ENCODE data around the gene ATXN1.
A peak's percentile ranks its signal among the peaks of the same experiment; 100 is the strongest.

ATXN1 gene

DNA sequence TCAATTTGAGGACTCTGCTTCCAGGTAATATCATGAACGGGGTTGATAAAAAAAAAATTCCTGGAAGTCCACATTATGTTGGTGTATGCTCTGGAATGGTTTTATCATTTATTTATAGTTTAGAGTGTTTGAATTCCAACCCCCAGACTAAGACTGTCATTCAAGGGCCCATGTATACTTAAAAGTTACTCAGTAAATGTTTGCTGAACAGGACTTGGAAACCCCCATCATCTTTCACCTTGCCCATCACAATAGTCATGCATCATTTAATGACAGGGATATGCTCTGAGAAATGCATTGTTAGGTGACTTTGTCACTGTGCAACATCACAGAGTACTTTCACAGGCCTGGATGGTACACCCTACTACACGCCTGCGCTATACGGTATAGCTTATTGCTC, 104.8 kb downstream of the ATXN1 start:
- TF ChIP-seq, protein P1, sequence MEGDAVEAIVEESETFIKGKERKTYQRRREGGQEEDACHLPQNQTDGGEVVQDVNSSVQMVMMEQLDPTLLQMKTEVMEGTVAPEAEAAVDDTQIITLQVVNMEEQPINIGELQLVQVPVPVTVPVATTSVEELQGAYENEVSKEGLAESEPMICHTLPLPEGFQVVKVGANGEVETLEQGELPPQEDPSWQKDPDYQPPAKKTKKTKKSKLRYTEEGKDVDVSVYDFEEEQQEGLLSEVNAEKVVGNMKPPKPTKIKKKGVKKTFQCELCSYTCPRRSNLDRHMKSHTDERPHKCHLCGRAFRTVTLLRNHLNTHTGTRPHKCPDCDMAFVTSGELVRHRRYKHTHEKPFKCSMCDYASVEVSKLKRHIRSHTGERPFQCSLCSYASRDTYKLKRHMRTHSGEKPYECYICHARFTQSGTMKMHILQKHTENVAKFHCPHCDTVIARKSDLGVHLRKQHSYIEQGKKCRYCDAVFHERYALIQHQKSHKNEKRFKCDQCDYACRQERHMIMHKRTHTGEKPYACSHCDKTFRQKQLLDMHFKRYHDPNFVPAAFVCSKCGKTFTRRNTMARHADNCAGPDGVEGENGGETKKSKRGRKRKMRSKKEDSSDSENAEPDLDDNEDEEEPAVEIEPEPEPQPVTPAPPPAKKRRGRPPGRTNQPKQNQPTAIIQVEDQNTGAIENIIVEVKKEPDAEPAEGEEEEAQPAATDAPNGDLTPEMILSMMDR (IDR thresholded peaks at IDR 0.05; ENCODE audit: low read depth, low read length) = no peak
- no peak for TF ChIP-seq EZH2phosphoT487 (IDR thresholded peaks at IDR 0.05; ENCODE audit: low read depth)
- Histone ChIP-seq H3K27me3 (ENCODE audit: low read depth, low read length) (peaks cover 47% of the 10 kb centered on the region), H3K4me1 (ENCODE audit: low read length) (peaks cover 39% of the 10 kb centered on the region), H3K4me3 (ENCODE audit: low read length) (no peak overlapping the region), H4K20me1 (ENCODE audit: insufficient read depth, low read length) (peaks cover 3% of the 10 kb centered on the region; the same call in 1 of the 2 replicates), H3K9me3 (ENCODE audit: insufficient read depth, low read length) (no peaks in the 10 kb centered on the region), H3K79me2 (ENCODE audit: low read length) (no peaks in the 10 kb centered on the region), H3K4me2 (ENCODE audit: low read length) (no peak overlapping the region), H3K27ac (ENCODE audit: low read length) (no peak overlapping the region), H3K9ac (ENCODE audit: low read length) (no peak overlapping the region), H2AFZ (ENCODE audit: low read depth, low read length) (no peak overlapping the region), H3K36me3 (replicated peaks; ENCODE audit: low read depth, low read length) (no peaks in the 10 kb centered on the region)

DNA sequence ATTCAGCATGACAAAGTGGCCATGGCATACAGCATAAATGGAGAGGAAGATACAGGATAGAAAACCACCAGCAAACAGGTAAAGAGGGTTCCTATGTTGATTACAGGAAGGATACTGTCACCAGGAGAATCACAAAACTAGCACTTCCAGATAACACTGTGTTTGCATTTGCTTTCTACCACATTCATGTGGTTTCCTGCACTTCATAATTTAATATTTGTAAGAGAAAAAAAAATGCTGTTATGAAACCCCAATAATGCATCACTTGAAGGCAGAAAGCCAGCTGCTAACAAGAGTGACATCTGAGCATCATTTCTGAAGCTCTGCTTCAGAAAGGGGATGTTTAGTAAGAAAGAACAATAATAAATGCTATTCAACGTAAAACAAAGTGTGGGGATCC, 106.6 kb downstream of the ATXN1 start:
- Histone ChIP-seq H3K4me3 (ENCODE audit: low read length) (no peak overlapping the region), H3K27ac (ENCODE audit: low read length) (no peak overlapping the region), H3K4me2 (ENCODE audit: low read length) (no peak overlapping the region), H3K9ac (ENCODE audit: low read length) (no peak overlapping the region), H3K36me3 (replicated peaks; ENCODE audit: low read depth, low read length) (no peaks in the 10 kb centered on the region), H3K79me2 (ENCODE audit: low read length) (no peaks in the 10 kb centered on the region), H4K20me1 (ENCODE audit: insufficient read depth, low read length) (peaks cover 3% of the 10 kb centered on the region; the same call in 1 of the 2 replicates), H3K9me3 (ENCODE audit: insufficient read depth, low read length) (no peaks in the 10 kb centered on the region), H3K4me1 (ENCODE audit: low read length) (peaks cover 34% of the 10 kb centered on the region), H3K27me3 (ENCODE audit: low read depth, low read length) (peaks cover 61% of the 10 kb centered on the region), H2AFZ (ENCODE audit: low read depth, low read length) (no peak overlapping the region)
- TF ChIP-seq EZH2phosphoT487 (IDR thresholded peaks at IDR 0.05; ENCODE audit: low read depth) = no peak
- TF ChIP-seq, protein P1 (IDR thresholded peaks at IDR 0.05; ENCODE audit: low read depth, low read length) = no peak

DNA sequence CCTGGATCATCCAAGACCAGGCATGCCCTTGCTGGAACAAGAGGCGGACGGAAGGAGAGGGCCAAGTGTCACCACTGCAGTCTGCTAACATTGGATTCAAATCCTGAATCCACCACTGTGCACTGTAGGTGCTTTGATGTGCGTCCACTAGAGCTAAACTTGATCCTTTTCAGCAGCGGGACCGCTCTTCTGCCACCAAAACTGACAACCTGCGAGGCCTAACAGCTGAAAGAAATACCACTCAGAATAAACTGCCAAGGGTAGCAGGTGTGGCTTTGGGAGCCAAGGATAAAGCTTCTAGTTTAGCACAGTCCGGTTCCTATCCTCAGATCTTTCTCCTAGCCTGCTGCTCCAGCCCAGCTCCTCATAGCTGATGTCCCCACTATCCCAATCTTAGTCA, 108.0 kb downstream of the ATXN1 start:
- Histone ChIP-seq H4K20me1 (ENCODE audit: insufficient read depth, low read length) (peaks cover 3% of the 10 kb centered on the region; the same call in 1 of the 2 replicates), H3K9ac (ENCODE audit: low read length) (no peak overlapping the region), H3K4me2 (ENCODE audit: low read length) (no peak overlapping the region), H3K27me3 (ENCODE audit: low read depth, low read length) (peaks cover 54% of the 10 kb centered on the region), H3K4me3 (ENCODE audit: low read length) (no peak overlapping the region), H3K36me3 (replicated peaks; ENCODE audit: low read depth, low read length) (no peaks in the 10 kb centered on the region), H2AFZ (ENCODE audit: low read depth, low read length) (no peak overlapping the region), H3K79me2 (ENCODE audit: low read length) (no peaks in the 10 kb centered on the region), H3K9me3 (ENCODE audit: insufficient read depth, low read length) (no peaks in the 10 kb centered on the region), H3K27ac (ENCODE audit: low read length) (no peak overlapping the region), H3K4me1 (ENCODE audit: low read length) (peaks cover 19% of the 10 kb centered on the region)
- TF ChIP-seq, protein P1 (IDR thresholded peaks at IDR 0.05; ENCODE audit: low read depth, low read length) = no peak
- TF ChIP-seq EZH2phosphoT487 (IDR thresholded peaks at IDR 0.05; ENCODE audit: low read depth) = no peak

DNA sequence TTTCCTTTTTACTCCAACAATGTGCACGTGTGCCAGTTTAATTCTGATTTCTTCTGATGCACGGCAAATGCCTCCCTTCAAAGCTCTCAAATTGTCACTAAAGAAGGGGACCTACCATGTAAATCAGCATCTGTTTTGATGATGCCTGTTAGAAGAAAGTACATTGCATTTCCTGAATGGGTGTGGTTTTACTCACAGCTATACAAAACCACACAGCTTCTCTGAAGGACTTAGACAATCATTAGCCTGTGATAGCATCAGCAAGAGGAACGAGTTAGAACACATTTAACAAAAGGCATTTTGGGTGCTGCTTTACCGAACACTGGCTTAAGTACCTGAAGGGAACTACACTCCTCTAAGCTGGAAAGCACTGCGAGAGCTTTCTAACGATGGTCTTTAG, 109.4 kb downstream of the ATXN1 start:
- Histone ChIP-seq H3K27me3 (ENCODE audit: low read depth, low read length) (peaks cover 51% of the 10 kb centered on the region), H3K79me2 (ENCODE audit: low read length) (no peaks in the 10 kb centered on the region), H4K20me1 (ENCODE audit: insufficient read depth, low read length) (no peaks in the 10 kb centered on the region), H2AFZ (ENCODE audit: low read depth, low read length) (no peak overlapping the region), H3K36me3 (replicated peaks; ENCODE audit: low read depth, low read length) (no peaks in the 10 kb centered on the region), H3K27ac (ENCODE audit: low read length) (no peak overlapping the region), H3K9ac (ENCODE audit: low read length) (no peak overlapping the region), H3K9me3 (ENCODE audit: insufficient read depth, low read length) (no peaks in the 10 kb centered on the region), H3K4me3 (ENCODE audit: low read length) (no peak overlapping the region), H3K4me1 (ENCODE audit: low read length) (peaks cover 7% of the 10 kb centered on the region), H3K4me2 (ENCODE audit: low read length) (peak overlapping the region; percentile 0; the same call in 1 of the 2 replicates)
- TF ChIP-seq EZH2phosphoT487 (IDR thresholded peaks at IDR 0.05; ENCODE audit: low read depth) = no peak
- TF ChIP-seq, protein P1 (IDR thresholded peaks at IDR 0.05; ENCODE audit: low read depth, low read length) = no peak
